Activated naive CD4-positive, alpha-beta T cell treated with Interleukin-2 at 50 U/mL for 16 hours (primary cell): ENCODE results near the gene IL4.
"Not testable (repeated sequence)": the region's sequence is repeated elsewhere in the genome, so short reads cannot be mapped to it uniquely, and the experiment has no call there.

ENCODE experiments used
- DNase-seq: peaks from one replicate; pipeline ENCODE4 v3.0.0-alpha.2; 2020

Gene IL4

GRCh38 chr5:132673939-132674630, at the start of gene IL4:
Gene IL4, plus strand, starts transcription at chr5:132673989. Its CDS starts 62 bp downstream, at chr5:132674051.
- no peak for DNase-seq

GRCh38 chr5:132627470-132627869, 46.3 kb upstream of the IL4 start:
- no peak for DNase-seq

- DNase-seq: no peak
These were observed 45.0 kb upstream of the IL4 start for GRCh38 chr5:132628814-132629213.

GRCh38 chr5:132629230-132629944, 44.4 kb upstream of the IL4 start:
- DNase-seq: no peak

GRCh38 chr5:132633587-132633986, 40.2 kb upstream of the IL4 start:
- DNase-seq: not testable (repeated sequence)

- DNase-seq: no peak
These were observed 37.9 kb upstream of the IL4 start for GRCh38 chr5:132635873-132636272.

- no peak for DNase-seq
These were observed 36.5 kb upstream of the IL4 start for GRCh38 chr5:132637241-132637640.

GRCh38 chr5:132639706-132640130, 34.1 kb upstream of the IL4 start:
- DNase-seq: no peak

- DNase-seq: no peak
These were observed 33.2 kb upstream of the IL4 start for GRCh38 chr5:132640613-132641012.

- DNase-seq: peak; percentile 38
These were observed 32.5 kb upstream of the IL4 start for GRCh38 chr5:132641241-132641723.

GRCh38 chr5:132641841-132642240, 31.9 kb upstream of the IL4 start:
- no peak for DNase-seq

GRCh38 chr5:132644177-132644576, 29.6 kb upstream of the IL4 start:
- DNase-seq: no peak

- no peak for DNase-seq
These were observed 27.1 kb upstream of the IL4 start for GRCh38 chr5:132646583-132647266.

- no peak for DNase-seq
These were observed 26.3 kb upstream of the IL4 start for GRCh38 chr5:132647473-132647872.

- DNase-seq: no peak
These were observed 25.4 kb upstream of the IL4 start for GRCh38 chr5:132648355-132648754.

- DNase-seq: no peak
These were observed 21.8 kb upstream of the IL4 start for GRCh38 chr5:132651838-132652469.

GRCh38 chr5:132653716-132654115, 20.1 kb upstream of the IL4 start:
- no peak for DNase-seq

- DNase-seq: peak; percentile 54
These were observed 17.7 kb upstream of the IL4 start for GRCh38 chr5:132655821-132656773.

GRCh38 chr5:132656774-132657355, 16.9 kb upstream of the IL4 start:
- DNase-seq: no peak

GRCh38 chr5:132657676-132658380, 16.0 kb upstream of the IL4 start, which contains the start of gene IL13:
Gene IL13, plus strand, starts transcription at chr5:132658173. Its CDS starts 14 bp downstream, at chr5:132658187.
- no peak for DNase-seq
